ENCODE data around the gene STOX2. TPM values are rescaled to one million over a fixed set of nuclear protein-coding genes. Genes with fewer than 3 reads are reported as not detected.
A peak's percentile ranks its signal among the peaks of the same experiment; 100 is the strongest.

STOX2 gene, protein sequence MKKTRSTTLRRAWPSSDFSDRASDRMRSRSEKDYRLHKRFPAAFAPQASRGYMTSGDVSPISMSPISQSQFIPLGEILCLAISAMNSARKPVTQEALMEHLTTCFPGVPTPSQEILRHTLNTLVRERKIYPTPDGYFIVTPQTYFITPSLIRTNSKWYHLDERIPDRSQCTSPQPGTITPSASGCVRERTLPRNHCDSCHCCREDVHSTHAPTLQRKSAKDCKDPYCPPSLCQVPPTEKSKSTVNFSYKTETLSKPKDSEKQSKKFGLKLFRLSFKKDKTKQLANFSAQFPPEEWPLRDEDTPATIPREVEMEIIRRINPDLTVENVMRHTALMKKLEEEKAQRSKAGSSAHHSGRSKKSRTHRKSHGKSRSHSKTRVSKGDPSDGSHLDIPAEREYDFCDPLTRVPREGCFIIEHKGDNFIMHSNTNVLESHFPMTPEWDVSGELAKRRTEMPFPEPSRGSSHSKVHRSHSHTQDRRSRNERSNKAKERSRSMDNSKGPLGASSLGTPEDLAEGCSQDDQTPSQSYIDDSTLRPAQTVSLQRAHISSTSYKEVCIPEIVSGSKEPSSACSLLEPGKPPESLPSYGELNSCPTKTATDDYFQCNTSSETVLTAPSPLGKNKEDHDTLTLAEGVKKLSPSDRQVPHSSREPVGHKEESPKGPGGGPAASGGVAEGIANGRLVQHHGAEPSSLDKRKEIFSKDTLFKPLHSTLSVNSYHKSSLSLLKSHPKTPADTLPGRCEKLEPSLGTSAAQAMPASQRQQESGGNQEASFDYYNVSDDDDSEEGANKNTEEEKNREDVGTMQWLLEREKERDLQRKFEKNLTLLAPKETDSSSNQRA (N-terminal part only)
- total RNA-seq: 10.0 and 29.3 TPM in 2 replicates

DNA sequence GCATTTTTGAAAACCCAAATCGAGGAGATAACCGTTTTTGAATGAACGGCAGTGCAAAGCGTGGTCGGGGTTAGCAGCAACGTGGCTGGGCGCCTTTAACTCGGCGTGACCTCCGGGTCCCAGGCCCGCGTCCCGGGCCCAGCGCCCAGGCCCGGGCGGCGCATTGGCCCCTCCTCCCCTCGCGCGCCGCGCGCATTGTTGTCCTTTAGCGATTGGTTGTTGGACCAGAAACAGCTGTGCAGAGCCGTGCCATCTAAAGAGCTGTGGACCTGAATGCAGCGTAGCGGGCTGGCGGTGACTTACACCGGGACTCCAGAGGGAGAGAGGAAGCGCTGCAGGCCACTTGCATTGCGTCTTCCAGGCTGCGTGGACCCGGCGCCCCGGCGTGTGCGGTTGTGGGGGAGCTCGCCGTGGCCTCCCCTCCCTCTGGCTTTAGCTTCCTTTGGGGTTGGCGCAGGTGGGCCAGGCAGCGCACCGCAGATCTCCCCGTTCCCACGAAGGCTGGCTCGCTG, at the start of gene STOX2:
STOX2 (plus strand) TSS at position 227 of the 512 bp plus-strand sequence. CDS start 1,484 bp downstream, outside the sequence.
- peak; percentile 69 to 74 for DNase-seq (ENCODE audit: low read depth in 2 of 2)

DNA sequence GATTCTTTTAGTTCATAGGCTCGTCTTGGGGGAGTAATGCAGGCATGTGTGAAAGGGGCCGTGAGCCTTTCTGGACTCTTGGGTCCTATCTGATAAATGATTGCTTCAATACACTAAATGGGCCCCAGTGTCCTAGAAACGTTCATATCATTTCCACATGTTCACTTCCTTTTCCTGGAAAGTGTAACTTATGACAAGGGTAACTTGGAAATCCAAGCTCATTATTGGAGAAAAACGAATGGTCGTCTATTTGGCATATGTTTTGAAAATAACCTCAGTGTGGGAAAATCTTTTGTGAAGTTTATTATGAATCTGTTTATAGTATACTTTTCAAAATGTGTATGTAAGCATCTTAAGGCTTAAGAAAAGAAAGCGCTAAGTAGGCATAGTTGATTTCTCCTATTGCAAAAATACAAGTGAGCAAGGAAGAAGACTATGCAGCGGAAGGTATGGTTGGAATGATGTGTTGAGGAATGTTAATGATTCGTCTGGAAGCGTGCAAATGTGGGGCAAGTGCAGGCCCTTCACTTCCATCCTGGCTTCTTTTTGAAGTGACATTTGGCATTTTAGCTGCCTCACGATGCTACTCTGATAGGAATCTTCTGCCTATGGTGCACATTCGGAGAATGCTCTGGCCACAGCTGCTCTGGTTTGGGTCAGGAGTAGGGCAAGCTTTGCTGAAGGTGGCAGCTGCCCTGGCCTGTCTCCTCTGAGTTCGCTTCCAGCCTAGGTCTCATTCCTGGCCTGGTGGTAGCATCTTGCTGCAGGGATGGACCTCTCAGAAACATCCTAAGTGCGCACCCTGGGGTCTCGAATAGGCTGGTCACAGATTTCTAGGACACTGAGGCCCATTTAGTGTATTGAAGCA, 49.5 kb upstream of the STOX2 start:
- no peak for DNase-seq (ENCODE audit: low read depth in 2 of 2)

DNA sequence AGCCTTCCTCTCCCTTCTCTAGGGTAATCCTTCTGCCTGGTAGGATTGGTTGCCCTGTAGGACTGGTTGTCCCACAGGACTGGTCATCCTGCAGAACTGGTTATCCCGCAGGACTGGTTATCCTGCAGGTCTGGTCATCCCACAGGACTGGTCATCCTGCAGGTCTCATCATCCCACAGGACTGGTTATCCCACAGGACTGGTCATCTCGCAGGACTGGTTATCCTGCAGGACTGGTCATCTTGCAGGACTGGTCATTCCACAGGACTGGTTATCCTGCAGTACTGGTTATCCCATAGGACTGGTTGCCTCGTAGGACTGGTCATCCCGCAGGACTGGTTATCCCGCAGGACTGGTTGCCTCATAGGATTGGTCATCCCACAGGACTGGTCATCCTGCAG, 48.1 kb upstream of the STOX2 start:
- no peak for DNase-seq (ENCODE audit: low read depth in 2 of 2)

DNA sequence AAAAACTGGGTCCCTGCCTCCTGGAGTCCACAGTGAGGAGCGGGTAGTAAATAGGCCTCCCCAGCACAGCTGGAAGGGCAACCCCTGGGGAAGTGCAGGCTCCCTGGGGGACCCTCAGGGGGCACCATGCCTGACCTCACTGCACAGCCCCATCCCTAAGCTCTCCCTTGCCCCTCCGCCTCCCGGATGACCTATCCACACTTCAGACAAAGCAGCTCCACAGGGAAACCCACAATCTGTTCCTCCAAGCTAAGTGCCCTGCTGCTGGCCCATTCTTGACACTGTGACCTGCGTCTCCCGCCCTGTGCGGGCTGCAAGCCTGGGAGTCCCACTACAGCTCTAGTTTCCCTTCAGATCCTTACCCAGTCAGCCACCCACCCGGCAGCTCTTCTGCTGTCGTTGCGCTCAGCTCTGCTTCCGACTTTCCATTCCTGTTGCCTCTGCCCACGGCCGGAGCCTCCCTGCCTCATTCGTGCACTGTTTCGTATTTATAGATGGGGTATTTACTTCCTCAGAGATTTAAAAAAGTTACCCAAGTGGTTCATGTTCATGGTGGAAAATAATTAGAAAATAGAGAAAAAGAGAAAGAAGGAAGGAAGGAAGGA, 47.0 kb upstream of the STOX2 start:
- no peak for DNase-seq (ENCODE audit: low read depth in 2 of 2)

DNA sequence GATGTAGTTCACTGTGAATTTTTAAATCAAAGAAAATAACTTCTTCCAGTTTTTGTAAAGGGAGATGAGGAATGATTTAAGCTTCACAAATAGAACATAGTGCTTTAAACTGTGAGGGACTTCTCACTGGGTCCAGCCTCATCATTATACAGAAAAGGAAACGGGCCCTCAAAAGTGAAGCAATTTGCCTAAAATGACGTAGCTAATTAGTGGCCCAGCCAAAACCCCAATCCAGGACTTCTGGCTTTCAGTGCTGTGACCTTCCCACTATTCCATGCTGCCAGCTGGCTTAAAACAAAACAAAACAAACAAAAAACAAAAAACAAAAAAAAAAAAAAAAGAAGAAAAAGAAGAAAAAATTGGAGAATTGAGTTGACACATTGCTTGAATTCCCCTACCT, 45.0 kb upstream of the STOX2 start:
- DNase-seq (ENCODE audit: low read depth in 2 of 2): no peak

DNA sequence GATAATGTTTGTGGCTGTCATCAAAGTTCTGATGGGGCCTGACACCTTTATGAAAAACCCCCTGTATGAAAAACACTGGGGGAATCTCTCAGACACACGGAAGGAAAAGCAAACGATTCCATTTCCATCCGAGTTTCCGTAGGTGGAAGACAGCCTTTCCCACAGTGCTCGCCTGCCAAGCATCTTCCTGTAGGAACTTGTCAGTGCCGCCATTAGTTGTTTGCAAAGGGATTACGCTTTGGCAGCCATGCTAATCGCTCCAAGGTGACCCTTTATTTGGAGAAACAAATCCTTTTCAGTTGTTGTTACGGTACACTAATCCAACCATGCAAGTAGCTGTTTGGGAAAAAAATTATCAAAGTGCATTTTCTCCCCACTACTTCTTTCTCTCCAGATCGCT, 44.4 kb upstream of the STOX2 start:
- DNase-seq (ENCODE audit: low read depth in 2 of 2): no peak

DNA sequence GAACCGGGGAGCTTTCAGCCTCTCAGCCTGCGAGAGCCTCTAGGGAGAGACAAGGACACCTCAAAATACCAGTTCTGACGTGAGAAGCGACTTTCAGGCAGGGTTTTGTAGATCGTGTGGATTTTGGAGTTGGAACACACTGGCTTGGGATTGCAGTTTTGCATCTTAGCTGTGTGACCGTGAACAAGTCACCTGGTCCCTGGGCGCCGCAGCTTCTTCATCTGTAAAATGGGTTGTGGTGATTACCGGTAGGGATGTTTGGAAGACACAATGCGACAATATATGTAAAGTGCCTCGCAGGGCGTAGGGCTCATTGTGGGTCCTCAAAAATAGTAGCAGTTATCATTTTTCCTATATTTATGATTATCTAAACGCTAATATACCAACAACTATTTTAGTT, 43.7 kb upstream of the STOX2 start:
- no peak for DNase-seq (ENCODE audit: low read depth in 2 of 2)

DNA sequence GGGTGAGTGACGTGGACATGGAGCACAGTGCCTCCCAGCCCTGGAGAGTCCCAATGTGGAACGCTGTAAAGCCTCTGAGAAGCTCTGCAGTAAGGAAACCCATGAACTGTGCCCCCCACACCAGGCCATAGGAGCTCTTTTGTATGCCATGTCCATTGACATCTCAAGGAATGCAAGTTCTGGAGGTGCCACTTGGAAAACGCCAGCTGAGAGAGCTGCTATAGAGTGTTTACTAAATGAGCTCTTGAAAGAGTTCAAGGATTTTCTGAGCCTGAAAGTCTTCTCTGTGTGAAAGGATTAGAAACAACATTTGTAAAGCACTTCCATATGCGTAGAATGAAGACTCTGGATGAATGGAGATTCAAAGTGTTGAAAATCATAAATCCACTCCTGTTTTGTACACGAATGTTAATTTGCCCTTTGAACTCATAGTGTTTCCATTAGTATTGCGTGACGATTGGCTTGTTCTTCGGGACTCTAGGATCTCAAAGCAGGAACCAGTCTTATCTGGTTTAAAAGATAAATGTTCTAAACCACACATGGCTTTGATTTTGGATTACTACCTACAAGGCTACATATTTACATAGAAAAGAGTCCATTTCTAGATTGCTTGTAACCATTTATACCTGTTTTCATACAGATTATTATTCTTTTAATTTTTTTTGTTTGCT, 41.8 kb upstream of the STOX2 start:
- DNase-seq (ENCODE audit: low read depth in 2 of 2): no peak

DNA sequence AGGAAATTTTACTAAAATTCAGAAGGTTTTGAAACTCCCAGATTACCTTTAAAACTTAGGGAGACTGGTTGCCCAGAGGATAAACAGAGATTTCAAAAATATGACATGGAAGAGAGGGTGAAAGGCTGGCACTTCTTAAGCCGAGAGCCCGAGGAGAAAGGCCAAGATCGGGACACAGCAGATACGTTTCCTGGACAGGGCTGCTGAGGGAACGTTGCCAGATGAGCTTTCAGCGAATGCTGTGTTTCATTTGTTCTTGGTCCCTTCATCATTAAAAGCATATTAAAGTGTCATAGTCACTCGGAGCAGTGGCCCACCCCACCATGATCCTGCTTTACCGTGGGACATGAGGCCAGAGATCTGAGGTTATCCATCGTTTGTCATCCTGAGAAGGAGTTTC, 37.9 kb upstream of the STOX2 start:
- no peak for DNase-seq (ENCODE audit: low read depth in 2 of 2)

DNA sequence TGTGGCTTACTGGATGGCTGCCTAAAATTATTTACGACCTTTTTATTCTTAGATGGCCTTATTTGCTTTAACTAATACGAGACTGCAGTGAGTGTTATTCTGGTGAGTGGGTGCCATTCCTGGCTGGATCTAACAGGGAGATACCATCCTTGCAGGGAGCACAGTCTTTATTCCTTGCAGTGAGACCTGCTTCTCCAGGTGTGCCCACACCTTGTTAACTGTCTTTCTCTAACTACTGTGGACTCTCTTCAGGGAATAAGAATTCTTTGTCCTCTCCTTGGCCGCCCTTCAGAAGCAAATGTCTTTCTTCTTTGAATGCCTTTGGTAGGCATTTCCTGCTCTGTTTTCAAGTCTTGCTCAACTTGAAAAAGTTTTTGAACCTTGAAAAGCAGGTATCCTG, 34.1 kb upstream of the STOX2 start:
- DNase-seq (ENCODE audit: low read depth in 2 of 2): no peak

DNA sequence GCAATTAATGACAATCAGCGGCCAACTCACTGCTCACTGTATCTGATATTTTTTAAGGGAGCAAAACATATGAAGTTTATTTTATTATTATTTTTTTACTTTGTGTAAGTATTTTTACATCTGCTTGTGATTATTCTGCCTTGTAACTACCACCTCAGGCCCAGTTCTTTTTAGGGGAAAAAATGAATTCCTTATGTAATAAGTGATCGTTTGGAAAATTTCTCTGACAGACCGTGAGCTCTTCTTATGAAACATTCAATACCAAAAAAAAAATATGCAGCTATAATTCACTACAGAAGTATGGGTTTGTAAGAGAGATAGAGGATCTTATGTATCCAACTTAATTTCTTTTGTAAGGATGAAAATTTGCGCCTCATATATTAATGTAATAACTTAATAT, 33.5 kb upstream of the STOX2 start:
- DNase-seq (ENCODE audit: low read depth in 2 of 2): no peak

DNA sequence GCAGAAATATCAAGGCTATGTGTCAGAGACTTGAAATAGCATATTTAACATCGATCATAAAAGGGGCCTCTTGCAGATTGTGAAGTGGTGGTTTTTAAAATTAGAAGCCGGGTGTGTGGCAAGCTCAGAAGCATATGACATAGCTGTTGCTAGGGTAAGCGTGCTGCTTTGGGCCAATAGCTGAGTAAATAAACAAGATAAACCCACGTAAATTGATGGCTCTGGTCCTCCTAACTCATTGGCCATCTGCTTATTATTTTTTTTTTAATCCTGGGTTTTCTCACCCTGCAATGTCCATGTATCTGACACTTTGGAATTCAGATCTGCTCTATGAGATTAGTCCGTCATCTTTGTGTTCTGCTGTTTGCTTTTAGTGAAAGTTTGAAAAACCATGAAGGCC, 32.6 kb upstream of the STOX2 start:
- DNase-seq (ENCODE audit: low read depth in 2 of 2): no peak

DNA sequence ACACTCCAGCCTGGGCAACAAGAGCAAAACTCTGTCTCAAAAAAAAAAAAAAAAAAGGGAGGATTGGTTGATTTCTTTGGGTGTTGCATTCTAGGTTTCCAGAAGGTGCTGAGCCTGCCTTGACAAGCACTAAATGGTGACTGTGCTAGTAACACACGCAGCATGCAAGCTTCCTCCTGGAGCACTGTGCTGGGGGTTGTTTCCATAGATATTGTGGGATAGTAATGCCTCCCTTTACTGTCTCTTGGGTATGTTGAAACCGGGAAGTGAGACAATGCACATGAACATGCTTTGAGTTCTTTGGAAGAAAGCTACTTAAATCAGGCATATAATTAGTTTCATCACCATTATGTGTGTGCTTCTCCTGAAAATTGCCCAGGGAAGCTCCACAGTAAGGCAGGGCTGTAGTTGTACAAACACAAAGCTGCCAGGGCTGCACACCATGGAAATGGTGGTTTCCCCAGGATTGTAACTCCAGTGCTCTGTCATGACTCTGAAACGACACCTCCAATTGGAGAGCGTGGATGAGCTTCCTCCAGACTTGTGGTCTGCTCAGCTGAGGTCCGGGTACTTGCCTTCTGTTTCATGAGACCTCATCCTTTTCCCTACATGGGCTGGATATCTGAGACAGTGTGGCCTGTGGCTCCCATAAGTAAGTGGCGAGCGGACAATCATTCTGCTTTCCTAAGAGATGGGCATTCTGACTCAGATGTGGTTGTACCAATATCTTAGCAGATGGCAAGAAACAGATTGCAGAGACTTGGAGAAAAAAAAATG, 31.5 kb upstream of the STOX2 start:
- no peak for DNase-seq (ENCODE audit: low read depth in 2 of 2)

DNA sequence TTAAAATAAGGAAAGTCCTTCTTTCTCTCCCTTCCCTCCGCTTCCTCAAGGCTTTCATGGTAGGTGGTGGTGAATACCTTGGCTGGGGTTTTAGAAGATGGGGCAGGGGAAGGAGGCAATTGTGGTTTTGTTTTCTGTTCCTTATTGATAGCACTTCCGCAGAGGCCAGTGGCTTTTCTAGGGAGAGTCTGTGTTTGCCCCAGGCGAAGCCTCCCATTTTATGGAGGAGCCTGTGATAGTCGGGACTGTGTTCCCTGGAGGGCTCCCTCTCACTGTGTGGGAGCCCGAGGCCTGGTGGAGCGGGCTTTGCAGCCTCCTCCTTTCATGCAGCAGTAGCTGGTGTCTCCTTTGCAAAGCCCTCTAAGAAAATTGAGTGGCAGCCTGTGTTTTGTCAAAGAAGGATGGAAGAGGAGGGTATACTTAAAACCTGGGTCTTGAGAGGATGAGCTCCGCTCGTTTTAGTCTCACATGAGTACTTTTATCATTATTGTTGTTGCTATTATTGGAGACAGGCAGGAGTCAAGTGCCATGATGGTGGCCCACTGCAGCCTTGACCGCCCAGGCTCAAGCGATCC, 29.8 kb upstream of the STOX2 start:
- DNase-seq (ENCODE audit: low read depth in 2 of 2): no peak

DNA sequence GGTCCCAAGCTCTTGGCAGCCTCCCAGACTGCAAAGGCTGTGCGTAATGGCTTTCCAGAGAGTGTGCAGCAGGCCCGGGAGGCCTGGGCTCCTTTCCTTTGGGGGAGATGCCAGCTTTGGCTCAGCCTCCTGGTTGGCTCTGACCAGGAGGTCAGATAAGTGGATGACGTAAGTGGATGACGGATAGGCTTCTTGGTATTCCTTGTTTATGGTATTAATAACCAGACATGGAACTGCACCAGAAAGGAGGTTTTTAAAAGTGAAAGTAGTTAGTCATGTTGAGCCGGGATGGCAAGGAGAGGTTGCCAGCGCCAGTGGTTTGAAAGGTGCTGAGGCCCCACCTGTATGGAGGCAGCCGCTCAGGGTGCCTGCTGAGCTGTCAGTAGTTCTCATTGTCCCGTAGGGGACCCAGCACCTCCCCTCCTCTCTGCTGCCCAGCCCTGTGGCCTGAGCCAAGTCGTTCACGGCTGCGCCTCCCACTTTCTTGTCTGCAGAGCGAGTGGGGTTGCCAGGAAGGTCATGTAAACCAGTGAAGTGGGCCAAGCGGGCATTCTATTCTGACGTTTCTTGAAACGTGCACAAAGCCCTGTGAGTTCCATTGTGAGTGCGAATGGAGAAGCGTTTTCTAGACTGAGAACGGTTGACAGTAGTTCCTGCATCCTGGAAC, 28.7 kb upstream of the STOX2 start:
- DNase-seq (ENCODE audit: low read depth in 2 of 2): peak; percentile 28 to 41

DNA sequence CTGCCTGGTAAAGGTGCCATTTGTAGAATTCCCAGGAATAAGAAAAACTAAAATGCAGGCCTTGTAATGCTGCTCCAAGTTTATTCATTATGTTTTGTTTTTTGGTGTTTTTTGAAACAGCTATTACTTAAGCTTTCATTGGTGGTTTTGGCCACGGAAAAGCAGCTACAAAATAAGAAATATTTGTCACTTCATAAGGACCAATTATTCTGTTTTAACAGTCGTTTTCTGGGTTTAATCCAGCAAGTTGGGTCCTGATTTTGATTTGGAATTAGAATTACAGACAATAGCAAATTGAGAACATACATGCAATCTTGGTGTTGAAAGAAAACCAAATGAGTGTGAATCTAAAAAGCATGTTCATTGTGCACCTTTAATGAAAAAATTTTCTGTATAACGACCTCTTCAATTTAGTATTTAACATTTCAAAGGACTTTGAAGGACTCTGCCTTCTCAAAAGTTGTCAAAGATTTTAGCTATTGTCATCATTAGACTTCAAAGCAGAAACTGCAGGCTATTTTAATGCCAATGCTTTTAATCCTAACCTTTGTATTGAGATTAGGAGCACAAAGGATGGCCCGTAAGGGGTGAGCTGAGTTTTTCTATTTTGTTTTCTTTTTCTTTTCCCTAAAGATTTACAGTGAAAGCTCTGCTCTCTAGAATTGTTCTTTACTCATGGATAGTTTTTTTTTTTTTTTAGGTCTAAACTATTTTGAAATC, 26.7 kb upstream of the STOX2 start:
- DNase-seq (ENCODE audit: low read depth in 2 of 2): no peak

DNA sequence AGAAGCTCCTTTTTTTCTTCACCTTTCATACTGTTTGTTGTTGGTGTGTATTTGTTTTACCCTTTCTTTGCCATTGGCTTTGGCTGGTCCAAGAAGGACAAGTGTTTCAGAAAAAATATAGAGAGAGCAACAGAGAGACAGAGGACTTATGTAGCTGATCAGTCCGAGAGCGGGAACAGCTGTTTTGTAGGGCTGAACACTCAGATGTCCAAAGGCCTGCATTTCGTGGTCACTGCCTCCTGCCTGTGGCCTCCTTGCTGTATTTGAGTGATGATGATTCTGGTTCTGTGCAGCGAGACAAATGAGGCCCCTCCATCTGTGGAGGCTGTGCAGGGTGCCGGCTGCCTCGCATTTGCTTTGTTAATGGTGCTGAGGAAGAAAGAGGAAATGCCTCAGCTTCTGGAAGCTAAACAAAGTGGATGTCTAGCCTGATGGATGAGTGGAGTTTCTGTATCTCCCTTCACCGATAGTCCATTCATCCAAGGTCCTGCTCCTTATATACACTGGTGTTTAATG, 19.8 kb upstream of the STOX2 start:
- DNase-seq (ENCODE audit: low read depth in 2 of 2): no peak

DNA sequence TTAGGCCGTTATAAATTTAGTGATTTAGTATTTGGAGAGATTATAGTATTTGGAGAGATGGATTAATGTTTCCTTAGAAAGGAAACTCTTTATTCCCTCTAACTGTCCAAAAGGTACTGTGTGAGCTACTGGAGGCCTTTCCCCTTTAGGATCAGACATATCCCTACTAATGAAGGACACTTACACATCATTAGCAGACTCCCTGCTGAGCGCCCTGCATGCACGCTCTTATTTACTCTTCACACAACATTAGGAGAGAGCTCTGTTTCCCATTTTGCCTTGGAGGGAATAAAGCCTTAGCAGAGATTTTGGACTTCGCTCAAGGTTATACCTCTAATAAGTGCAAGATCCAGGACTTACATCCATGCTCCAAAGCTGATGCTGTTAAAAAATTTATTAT, 17.8 kb upstream of the STOX2 start:
- DNase-seq (ENCODE audit: low read depth in 2 of 2): no peak
